ENCODE data around the gene VMAC. TPM values are rescaled to one million over a fixed set of nuclear protein-coding genes. Genes with fewer than 3 reads are reported as not detected.

The VMAC gene
- total and polyA plus RNA-seq, 9 of the 15 experiments (the other 6 are each of a cell fraction or from before 2014, with no cell fraction given): 0.03 to 3.4 (median 1.1) TPM

DNA sequence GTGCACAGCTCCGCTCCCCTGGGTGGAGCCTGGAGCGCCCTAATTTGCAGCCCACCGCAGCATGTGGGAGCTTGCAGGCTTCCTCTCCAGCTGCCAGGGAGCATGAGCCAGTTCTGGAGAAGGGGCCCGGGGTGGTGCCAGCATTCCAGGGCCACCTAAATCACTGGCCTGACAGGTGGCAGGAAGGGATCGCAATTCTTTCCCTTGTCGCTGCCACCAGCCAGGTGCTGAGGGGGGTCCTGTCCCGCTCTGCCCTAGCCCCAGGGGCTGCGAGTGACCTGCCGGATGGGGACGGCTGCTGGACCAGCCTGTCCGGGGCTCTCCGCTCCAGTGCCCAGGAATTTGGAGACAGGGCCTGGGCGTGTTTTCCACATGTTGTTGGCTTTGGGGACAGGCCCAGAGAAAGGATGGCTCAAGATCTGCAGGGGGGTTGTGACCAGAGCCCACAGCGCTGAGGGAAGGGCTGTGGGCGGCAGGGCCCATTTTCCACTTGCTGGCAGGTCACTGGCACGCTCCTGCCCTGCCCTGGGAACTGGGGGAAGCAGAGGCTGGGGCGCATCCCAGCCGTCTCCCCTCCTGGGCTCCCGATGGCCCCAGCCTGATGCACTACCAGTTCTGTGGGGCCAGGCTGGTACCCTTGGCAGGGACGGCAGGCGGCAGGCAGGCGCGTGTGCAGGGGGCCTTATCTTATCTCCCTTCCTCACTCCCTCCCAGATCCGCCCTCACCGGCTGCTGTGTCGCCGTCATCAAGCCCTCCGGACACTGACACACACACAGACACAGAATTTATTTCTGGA, 10.6 kb upstream of the VMAC start (continued):
- TF ChIP-seq, protein P1, sequence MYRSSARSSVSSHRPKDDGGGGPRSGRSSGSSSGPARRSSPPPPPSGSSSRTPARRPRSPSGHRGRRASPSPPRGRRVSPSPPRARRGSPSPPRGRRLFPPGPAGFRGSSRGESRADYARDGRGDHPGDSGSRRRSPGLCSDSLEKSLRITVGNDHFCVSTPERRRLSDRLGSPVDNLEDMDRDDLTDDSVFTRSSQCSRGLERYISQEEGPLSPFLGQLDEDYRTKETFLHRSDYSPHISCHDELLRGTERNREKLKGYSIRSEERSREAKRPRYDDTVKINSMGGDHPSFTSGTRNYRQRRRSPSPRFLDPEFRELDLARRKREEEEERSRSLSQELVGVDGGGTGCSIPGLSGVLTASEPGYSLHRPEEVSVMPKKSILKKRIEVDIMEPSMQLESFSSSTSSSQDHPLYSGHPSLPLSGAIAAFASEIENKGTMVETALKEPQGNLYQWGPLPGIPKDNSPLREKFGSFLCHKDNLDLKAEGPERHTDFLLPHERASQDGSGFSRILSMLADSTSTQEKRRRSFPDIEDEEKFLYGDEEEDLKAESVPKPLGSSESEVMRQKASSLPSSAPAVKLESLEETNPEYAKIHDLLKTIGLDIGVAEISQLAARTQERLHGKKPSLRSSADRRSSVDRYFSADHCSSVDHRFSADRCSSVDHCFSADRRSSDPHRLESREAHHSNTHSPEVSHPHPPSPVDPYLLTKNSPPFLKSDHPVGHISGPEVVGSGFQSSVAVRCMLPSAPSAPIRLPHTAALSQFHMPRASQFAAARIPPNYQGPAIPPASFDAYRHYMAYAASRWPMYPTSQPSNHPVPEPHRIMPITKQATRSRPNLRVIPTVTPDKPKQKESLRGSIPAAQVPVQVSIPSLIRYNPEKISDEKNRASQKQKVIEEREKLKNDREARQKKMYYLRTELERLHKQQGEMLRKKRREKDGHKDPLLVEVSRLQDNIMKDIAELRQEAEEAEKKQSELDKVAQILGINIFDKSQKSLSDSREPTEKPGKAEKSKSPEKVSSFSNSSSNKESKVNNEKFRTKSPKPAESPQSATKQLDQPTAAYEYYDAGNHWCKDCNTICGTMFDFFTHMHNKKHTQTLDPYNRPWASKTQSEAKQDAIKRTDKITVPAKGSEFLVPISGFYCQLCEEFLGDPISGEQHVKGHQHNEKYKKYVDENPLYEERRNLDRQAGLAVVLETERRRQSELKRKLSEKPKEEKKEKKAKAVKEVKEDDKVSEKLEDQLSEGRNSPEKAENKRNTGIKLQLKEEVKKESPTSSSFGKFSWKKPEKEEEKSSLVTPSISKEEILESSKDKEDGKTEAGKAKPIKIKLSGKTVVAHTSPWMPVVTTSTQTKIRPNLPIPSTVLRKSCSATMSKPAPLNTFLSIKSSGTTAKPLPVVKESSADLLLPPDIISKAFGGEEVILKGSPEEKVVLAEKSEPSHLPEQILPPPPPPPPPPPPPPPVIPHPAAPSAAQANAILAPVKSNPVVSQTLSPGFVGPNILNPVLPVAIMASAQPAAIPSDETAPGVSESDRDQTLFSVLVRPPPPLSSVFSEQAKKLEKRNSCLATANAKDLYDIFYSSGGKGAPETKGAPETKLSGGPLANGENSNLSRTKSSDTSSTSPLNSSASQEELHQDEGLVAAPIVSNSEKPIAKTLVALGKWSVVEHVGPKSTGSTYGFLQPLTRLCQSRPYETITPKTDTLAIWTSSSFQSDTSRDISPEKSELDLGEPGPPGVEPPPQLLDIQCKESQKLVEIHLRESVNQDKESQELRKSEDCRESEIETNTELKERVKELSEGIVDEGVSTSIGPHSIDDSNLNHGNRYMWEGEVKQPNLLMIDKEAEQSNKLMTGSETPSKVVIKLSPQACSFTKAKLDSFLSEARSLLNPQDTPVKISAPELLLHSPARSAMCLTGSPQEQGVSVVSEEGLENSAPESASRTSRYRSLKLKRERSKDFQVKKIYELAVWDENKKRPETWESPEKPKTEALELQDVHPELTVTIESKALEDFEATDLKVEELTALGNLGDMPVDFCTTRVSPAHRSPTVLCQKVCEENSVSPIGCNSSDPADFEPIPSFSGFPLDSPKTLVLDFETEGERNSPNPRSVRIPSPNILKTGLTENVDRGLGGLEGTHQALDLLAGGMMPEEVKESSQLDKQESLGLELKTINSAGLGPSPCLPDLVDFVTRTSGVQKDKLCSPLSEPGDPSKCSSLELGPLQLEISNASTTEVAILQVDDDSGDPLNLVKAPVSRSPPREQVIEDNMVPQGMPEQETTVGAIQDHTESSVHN (IDR thresholded peaks at IDR 0.05; ENCODE audit: borderline replicate concordance in 1 of 2, low read depth in 1 of 2): no peak
- TF ChIP-seq, protein P2, sequence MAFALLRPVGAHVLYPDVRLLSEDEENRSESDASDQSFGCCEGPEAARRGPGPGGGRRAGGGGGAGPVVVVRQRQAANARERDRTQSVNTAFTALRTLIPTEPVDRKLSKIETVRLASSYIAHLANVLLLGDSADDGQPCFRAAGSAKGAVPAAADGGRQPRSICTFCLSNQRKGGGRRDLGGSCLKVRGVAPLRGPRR (CRISPR knock-in tag; IDR thresholded peaks at IDR 0.05): no peak
- TF ChIP-seq PHB2 (IDR thresholded peaks at IDR 0.05; ENCODE audit: low read depth) (no peak), SNRNP70 (optimal IDR thresholded peaks at IDR 0.05; ENCODE audit: low read depth, low read length) (no peak), MYC (IDR thresholded peaks at IDR 0.05; ENCODE audit: low read depth, low read length) (peak; percentile 67), MYC (CRISPR knock-in tag; IDR thresholded peaks at IDR 0.05; ENCODE audit: borderline replicate concordance, low read depth) (no peak), RBM34 (IDR thresholded peaks at IDR 0.05; ENCODE audit: borderline replicate concordance, insufficient read depth, low read length) (no peak), RBM39 (optimal IDR thresholded peaks at IDR 0.05; ENCODE audit: low read depth, low read length) (no peak), HNRNPL (IDR thresholded peaks at IDR 0.05; ENCODE audit: low read depth, low read length) (0 out of 2 replicates have a peak, but pooled peaks have one; percentile 19), MAFF (IDR thresholded peaks at IDR 0.05; ENCODE audit: low read length) (no peak), ZNF589 (CRISPR knock-in tag; IDR thresholded peaks at IDR 0.05; ENCODE audit: low read depth) (no peak), NRF1 (conservative IDR thresholded peaks at IDR 0.05 in 1 of 2, IDR thresholded peaks at IDR 0.05 in 1 of 2) (peak; percentile 68 to 76), ZNF263 (CRISPR knock-in tag; IDR thresholded peaks at IDR 0.05; ENCODE audit: borderline replicate concordance) (no peak)
- TF ChIP-seq, protein P3, sequence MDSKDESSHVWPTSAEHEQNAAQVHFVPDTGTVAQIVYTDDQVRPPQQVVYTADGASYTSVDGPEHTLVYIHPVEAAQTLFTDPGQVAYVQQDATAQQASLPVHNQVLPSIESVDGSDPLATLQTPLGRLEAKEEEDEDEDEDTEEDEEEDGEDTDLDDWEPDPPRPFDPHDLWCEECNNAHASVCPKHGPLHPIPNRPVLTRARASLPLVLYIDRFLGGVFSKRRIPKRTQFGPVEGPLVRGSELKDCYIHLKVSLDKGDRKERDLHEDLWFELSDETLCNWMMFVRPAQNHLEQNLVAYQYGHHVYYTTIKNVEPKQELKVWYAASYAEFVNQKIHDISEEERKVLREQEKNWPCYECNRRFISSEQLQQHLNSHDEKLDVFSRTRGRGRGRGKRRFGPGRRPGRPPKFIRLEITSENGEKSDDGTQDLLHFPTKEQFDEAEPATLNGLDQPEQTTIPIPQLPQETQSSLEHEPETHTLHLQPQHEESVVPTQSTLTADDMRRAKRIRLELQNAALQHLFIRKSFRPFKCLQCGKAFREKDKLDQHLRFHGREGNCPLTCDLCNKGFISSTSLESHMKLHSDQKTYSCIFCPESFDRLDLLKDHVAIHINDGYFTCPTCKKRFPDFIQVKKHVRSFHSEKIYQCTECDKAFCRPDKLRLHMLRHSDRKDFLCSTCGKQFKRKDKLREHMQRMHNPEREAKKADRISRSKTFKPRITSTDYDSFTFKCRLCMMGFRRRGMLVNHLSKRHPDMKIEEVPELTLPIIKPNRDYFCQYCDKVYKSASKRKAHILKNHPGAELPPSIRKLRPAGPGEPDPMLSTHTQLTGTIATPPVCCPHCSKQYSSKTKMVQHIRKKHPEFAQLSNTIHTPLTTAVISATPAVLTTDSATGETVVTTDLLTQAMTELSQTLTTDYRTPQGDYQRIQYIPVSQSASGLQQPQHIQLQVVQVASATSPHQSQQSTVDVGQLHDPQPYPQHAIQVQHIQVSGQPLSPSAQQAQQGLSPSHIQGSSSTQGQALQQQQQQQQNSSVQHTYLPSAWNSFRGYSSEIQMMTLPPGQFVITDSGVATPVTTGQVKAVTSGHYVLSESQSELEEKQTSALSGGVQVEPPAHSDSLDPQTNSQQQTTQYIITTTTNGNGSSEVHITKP (IDR thresholded peaks at IDR 0.05; ENCODE audit: partially characterized antibody): no peak
